ENCODE results near the gene ARHGEF40.

GRCh38 chr14:21087294-21088091, 17.4 kb downstream of the ARHGEF40 start:
- TF ChIP-seq CTCF (conservative IDR thresholded peaks at IDR 0.05; ENCODE audit: low read length) (no peak), EZH2phosphoT487 (IDR thresholded peaks at IDR 0.05; ENCODE audit: borderline replicate concordance) (no peak)
